HFFc6 (cell line): ENCODE results near the gene RPS5. TPM values are rescaled to one million over a fixed set of nuclear protein-coding genes. Genes with fewer than 3 reads are reported as not detected.

Source experiments
- DNase-seq: peaks from one replicate; pipeline ENCODE4 v3.0.0-alpha.2; 2018
- H3K27ac Mint-ChIP-seq: 2 replicates; pipeline ENCODE4 v1.8.0; 2020; ENCODE audit warnings: mild to moderate bottlenecking, mixed read lengths
- H3K27me3 Mint-ChIP-seq: 2 replicates; pipeline ENCODE4 v1.8.0; 2021; ENCODE audit warnings: mild to moderate bottlenecking, moderate library complexity, mixed read lengths; ENCODE audit not compliant: insufficient read depth
- H3K36me3 Mint-ChIP-seq: 2 replicates; pipeline ENCODE4 v1.8.0; 2021; ENCODE audit warnings: low read depth, mixed read lengths
- H3K4me1 Mint-ChIP-seq: 2 replicates; pipeline ENCODE4 v1.8.0; 2020; ENCODE audit warnings: low read depth, mixed read lengths
- H3K4me3 Mint-ChIP-seq: 2 replicates; pipeline ENCODE4 v1.8.0; 2020; ENCODE audit warnings: mild to moderate bottlenecking, moderate library complexity, mixed read lengths
- H3K9me3 Mint-ChIP-seq: 2 replicates; pipeline ENCODE4 v1.8.0; 2020; ENCODE audit warnings: mild to moderate bottlenecking, mixed read lengths
- total RNA-seq, 6 experiments: library from RNA; stranded (reverse); fragmentation: NEBNext Ultra II Directional; extraction: Animal tissue kit (Norgen Biotek cat#: 25700); gene quantifications; 2 replicates in 1 of 6; 3 replicates in 5 of 6; pipeline ENCODE4 v1.2.3, GENCODE V29; 2021
- TF ChIP-seq, protein P1 (sequence below): fragments of 200-600 bp; sonication (generic); IDR thresholded peaks from 2 replicates; pipeline ENCODE4 v1.5.0; 2021; ENCODE audit warnings: antibody characterized with exemption, mild to moderate bottlenecking

The RPS5 gene
- total RNA-seq, 6 experiments from 2014 or later, result 958 to 1,072 (median 1,017) TPM

- Mint-ChIP-seq H3K36me3 (peaks cover 28% of the 10 kb centered on the region), H3K27me3 (peaks cover 7% of the 10 kb centered on the region; the same call in 1 of the 2 replicates), H3K9me3 (no peaks in the 10 kb centered on the region), H3K4me1 (0 out of 2 replicates have a peak, but pooled peaks cover 8% of the 10 kb centered on the region), H3K27ac (peak overlapping the region; percentile 43; the same call in 1 of the 2 replicates), H3K4me3 (no peak overlapping the region)
- TF ChIP-seq, protein P1, sequence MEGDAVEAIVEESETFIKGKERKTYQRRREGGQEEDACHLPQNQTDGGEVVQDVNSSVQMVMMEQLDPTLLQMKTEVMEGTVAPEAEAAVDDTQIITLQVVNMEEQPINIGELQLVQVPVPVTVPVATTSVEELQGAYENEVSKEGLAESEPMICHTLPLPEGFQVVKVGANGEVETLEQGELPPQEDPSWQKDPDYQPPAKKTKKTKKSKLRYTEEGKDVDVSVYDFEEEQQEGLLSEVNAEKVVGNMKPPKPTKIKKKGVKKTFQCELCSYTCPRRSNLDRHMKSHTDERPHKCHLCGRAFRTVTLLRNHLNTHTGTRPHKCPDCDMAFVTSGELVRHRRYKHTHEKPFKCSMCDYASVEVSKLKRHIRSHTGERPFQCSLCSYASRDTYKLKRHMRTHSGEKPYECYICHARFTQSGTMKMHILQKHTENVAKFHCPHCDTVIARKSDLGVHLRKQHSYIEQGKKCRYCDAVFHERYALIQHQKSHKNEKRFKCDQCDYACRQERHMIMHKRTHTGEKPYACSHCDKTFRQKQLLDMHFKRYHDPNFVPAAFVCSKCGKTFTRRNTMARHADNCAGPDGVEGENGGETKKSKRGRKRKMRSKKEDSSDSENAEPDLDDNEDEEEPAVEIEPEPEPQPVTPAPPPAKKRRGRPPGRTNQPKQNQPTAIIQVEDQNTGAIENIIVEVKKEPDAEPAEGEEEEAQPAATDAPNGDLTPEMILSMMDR, result no peak
- DNase-seq, result no peak
Measured at GRCh38 chr19:58394821-58395219, 7.8 kb downstream of the RPS5 start.

DNA sequence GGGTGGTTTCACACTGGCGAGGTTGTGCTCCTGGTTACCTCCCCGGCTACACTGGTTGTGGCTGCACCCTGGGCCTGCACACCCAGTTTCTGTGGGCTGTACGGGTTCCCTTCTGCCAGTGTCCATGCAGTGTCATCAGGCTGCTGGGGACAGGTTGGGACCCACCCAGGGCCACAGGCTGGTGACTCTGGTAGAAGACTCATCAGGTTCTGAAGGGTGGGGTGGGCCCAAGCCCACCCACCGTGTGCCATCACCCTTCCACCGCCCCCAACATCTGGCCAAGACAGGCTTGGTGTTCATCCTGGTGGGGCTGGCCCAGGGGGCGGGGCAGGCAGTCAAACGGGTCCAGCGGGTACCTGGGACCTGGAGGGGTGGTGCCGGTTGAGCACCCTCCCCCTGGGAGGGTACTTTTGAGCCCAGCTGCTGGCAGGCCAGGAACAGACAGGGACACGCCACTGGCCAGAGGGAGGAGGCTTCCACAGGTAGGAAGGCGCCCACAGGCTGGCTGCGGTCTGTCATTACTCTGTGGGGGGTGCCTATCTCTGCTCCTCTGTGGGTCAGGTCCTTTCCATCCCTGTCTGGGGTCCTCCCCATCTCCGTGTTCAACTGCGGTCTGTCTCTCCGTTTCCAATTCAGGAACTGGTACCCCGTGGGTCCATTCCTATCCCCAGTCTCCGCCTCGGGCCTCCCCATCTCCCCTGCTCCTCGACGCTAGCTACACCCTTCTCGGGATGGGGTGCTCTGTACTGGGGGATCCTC, 8.3 kb downstream of the RPS5 start, which contains the start of gene RNF225:
RNF225 (plus strand) TSS at position 437 of the 759 bp plus-strand sequence. CDS start 434 bp downstream, outside the sequence.
- TF ChIP-seq, protein P1, result no peak
- no peak within 1 kb of the TSS for H3K4me3 Mint-ChIP-seq
- DNase-seq, result no peak
- peaks cover 12% of the 10 kb centered on the region for H3K4me1 Mint-ChIP-seq
- peak within 1 kb of the TSS; percentile 54 for H3K27ac Mint-ChIP-seq
- H3K27me3 Mint-ChIP-seq, result peaks cover 7% of the 10 kb centered on the region; the same call in 1 of the 2 replicates
- H3K36me3 Mint-ChIP-seq, result peaks cover 28% of the 10 kb centered on the region
- H3K9me3 Mint-ChIP-seq, result no peaks in the 10 kb centered on the region

DNA sequence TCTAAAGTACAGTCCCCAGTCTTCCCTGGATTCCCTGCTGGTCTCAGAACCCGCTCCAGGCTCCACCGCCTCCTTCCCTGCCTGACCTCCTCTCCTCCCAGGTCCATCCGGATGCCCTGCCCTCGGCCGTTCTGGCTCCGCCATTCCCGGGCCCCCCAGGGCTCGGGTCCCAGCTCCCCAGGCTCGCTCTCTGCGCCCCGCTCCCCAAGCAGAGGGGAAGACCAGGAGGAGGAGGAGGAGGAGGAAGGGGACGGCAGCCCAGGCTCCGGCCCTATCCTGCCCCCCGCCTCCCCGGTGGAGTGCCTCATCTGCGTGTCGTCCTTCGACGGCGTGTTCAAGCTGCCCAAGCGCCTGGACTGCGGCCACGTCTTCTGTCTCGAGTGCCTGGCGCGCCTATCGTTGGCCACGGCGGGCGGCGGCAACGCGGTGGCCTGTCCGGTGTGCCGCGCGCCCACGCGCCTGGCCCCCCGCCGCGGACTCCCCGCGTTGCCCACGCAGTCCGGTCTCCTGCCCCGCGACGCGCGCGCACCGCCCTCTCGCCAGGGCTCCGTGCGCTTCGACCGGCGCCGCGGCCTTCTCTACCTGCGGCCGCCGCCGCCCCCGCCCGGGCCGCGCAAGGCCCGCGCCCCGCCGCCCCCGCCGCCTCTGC, 9.0 kb downstream of the RPS5 start:
- H3K36me3 Mint-ChIP-seq, result peaks cover 22% of the 10 kb centered on the region
- no peaks in the 10 kb centered on the region for H3K9me3 Mint-ChIP-seq
- DNase-seq, result no peak
- TF ChIP-seq, protein P1, result no peak
- H3K4me1 Mint-ChIP-seq, result peaks cover 19% of the 10 kb centered on the region
- H3K27me3 Mint-ChIP-seq, result peaks cover 7% of the 10 kb centered on the region; the same call in 1 of the 2 replicates
- no peak overlapping the region for H3K4me3 Mint-ChIP-seq
- H3K27ac Mint-ChIP-seq, result peak overlapping the region; percentile 54; the same call in 1 of the 2 replicates

DNA sequence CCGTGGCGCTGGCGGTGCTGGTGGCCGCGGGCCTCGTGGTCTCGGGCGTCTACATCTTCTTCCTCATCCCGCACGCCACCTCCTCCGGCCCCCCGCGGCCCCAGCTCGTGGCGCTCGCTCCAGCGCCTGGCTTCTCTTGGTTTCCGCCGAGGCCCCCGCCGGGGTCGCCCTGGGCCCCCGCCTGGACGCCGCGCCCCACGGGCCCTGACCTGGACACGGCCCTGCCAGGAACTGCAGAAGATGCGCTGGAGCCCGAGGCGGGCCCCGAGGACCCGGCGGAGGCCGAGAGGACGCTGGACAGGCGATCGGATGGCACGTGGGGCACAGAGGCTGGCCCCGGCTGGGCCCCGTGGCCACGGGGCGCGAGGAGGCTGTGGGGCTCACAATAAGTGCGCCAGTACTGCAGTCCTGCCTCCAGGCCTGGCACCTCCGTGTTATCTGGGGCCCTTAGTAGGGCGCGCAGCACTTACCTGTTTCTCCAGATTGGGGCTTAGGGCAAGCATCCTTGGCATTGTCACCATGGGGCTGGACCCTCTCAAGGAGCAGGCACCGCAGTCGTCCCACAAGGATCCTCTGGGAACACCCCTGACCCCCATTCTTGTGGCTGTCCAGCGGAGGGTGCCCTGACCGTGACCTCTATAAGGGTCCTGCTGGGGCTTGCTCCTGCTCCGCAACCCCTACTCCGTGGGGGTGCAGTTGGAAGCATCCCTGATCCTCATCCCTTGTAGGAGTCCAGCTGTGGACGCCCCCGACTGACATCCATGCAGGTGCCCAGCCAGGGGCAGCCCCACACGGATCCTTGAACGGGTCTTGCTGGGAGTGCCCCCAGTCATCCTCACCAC, 9.8 kb downstream of the RPS5 start:
- Mint-ChIP-seq H3K36me3 (peaks cover 22% of the 10 kb centered on the region), H3K4me1 (peaks cover 22% of the 10 kb centered on the region), H3K4me3 (no peak overlapping the region), H3K9me3 (no peaks in the 10 kb centered on the region), H3K27ac (no peak overlapping the region), H3K27me3 (peaks cover 6% of the 10 kb centered on the region; the same call in 1 of the 2 replicates)
- TF ChIP-seq, protein P1, result no peak
- no peak for DNase-seq

- Mint-ChIP-seq H3K36me3 (peaks cover 22% of the 10 kb centered on the region), H3K27ac (no peak overlapping the region), H3K4me3 (no peak overlapping the region), H3K4me1 (peaks cover 22% of the 10 kb centered on the region), H3K9me3 (no peaks in the 10 kb centered on the region), H3K27me3 (peaks cover 4% of the 10 kb centered on the region; the same call in 1 of the 2 replicates)
- TF ChIP-seq, protein P1, result no peak
- DNase-seq, result no peak
Measured at GRCh38 chr19:58397533-58398037, 10.5 kb downstream of the RPS5 start.
